NB4 (cell line): Measurements from ENCODE around the gene NLRP6.
"Not testable (repeated sequence)": the region's sequence is repeated elsewhere in the genome, so short reads cannot be mapped to it uniquely, and the experiment has no call there.

Experiments
- CTCF ChIP-seq: IDR thresholded peaks from one replicate; pipeline ENCODE4 v1.5.1; 2012; ENCODE audit warnings: low read depth, low read length
- MAX ChIP-seq: IDR thresholded peaks from 2 replicates; pipeline ENCODE4 v1.6.1; 2011; ENCODE audit warnings: low read depth, low read length
- MYC ChIP-seq: IDR thresholded peaks from 2 replicates; pipeline ENCODE4 v1.6.1; 2011; ENCODE audit warnings: low read depth, low read length
- POLR2A ChIP-seq: IDR thresholded peaks from 2 replicates; pipeline ENCODE4 v1.6.1; 2011; ENCODE audit warnings: mild to moderate bottlenecking; ENCODE audit not compliant: insufficient read length; ENCODE audit errors: extremely low read depth

GRCh38 chr11:307766-308708 lies 29.8 kb downstream of the NLRP6 start, which contains the start of gene IFITM2:
- TF ChIP-seq MYC, result not testable (repeated sequence)
- TF ChIP-seq CTCF, result peak; percentile 28
- TF ChIP-seq POLR2A, result peak; percentile 65
- 0 out of 2 replicates have a peak, but pooled peaks have one; percentile 30 for TF ChIP-seq MAX
